Measurements from ENCODE around the gene MEIOSIN. TPM values are rescaled to one million over a fixed set of nuclear protein-coding genes. Genes with fewer than 3 reads are reported as not detected.

MEIOSIN gene
- total and polyA plus RNA-seq, 2 of the 13 experiments (the other 11 are each of a cell fraction or from before 2014, with no cell fraction given): not detected

DNA sequence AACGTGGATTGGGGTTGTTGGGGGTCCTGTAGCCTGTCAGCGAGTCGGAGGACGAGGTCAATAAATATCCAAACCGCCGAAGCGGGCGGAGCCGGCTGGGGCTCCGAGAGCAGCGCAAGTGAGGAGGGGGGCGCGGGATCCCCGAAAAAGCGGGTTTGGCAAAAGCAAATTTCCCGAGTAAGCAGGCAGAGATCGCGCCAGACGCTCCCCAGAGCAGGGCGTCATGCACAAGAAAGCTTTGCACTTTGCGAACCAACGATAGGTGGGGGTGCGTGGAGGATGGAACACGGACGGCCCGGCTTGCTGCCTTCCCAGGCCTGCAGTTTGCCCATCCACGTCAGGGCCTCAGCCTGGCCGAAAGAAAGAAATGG is 36.6 kb downstream of the MEIOSIN start (continued):
- TF ChIP-seq ZBTB34 (CRISPR knock-in tag; IDR thresholded peaks at IDR 0.05) (no peak), ZNF501 (CRISPR knock-in tag; IDR thresholded peaks at IDR 0.05) (no peak), SNRNP70 (IDR thresholded peaks at IDR 0.05; ENCODE audit: low read depth, low read length) (no peak), ASH2L (IDR thresholded peaks at IDR 0.05; ENCODE audit: insufficient read length, low read depth, low read length) (no peak), ZNF317 (CRISPR knock-in tag; IDR thresholded peaks at IDR 0.05) (no peak), ZNF441 (CRISPR knock-in tag; IDR thresholded peaks at IDR 0.05; ENCODE audit: borderline replicate concordance) (no peak), MTA3 (CRISPR knock-in tag; IDR thresholded peaks at IDR 0.05) (no peak), ZNF18 (CRISPR knock-in tag; IDR thresholded peaks at IDR 0.05; ENCODE audit: insufficient replicate concordance) (peak; percentile 17), ZNF556 (CRISPR knock-in tag; IDR thresholded peaks at IDR 0.05; ENCODE audit: borderline replicate concordance) (0 out of 2 replicates have a peak, but pooled peaks have one; percentile 3), TAF1 (CRISPR knock-in tag; IDR thresholded peaks at IDR 0.05) (no peak), ZNF776 (CRISPR knock-in tag; IDR thresholded peaks at IDR 0.05) (no peak), KAT7 (CRISPR knock-in tag; IDR thresholded peaks at IDR 0.05; ENCODE audit: borderline replicate concordance) (no peak)
- TF ChIP-seq, protein P1, sequence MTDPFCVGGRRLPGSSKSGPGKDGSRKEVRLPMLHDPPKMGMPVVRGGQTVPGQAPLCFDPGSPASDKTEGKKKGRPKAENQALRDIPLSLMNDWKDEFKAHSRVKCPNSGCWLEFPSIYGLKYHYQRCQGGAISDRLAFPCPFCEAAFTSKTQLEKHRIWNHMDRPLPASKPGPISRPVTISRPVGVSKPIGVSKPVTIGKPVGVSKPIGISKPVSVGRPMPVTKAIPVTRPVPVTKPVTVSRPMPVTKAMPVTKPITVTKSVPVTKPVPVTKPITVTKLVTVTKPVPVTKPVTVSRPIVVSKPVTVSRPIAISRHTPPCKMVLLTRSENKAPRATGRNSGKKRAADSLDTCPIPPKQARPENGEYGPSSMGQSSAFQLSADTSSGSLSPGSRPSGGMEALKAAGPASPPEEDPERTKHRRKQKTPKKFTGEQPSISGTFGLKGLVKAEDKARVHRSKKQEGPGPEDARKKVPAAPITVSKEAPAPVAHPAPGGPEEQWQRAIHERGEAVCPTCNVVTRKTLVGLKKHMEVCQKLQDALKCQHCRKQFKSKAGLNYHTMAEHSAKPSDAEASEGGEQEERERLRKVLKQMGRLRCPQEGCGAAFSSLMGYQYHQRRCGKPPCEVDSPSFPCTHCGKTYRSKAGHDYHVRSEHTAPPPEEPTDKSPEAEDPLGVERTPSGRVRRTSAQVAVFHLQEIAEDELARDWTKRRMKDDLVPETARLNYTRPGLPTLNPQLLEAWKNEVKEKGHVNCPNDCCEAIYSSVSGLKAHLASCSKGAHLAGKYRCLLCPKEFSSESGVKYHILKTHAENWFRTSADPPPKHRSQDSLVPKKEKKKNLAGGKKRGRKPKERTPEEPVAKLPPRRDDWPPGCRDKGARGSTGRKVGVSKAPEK (CRISPR knock-in tag; IDR thresholded peaks at IDR 0.05; ENCODE audit: borderline replicate concordance): 0 out of 2 replicates have a peak, but pooled peaks have one; percentile 53
- TF ChIP-seq, protein P2, sequence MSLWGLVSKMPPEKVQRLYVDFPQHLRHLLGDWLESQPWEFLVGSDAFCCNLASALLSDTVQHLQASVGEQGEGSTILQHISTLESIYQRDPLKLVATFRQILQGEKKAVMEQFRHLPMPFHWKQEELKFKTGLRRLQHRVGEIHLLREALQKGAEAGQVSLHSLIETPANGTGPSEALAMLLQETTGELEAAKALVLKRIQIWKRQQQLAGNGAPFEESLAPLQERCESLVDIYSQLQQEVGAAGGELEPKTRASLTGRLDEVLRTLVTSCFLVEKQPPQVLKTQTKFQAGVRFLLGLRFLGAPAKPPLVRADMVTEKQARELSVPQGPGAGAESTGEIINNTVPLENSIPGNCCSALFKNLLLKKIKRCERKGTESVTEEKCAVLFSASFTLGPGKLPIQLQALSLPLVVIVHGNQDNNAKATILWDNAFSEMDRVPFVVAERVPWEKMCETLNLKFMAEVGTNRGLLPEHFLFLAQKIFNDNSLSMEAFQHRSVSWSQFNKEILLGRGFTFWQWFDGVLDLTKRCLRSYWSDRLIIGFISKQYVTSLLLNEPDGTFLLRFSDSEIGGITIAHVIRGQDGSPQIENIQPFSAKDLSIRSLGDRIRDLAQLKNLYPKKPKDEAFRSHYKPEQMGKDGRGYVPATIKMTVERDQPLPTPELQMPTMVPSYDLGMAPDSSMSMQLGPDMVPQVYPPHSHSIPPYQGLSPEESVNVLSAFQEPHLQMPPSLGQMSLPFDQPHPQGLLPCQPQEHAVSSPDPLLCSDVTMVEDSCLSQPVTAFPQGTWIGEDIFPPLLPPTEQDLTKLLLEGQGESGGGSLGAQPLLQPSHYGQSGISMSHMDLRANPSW (CRISPR knock-in tag; IDR thresholded peaks at IDR 0.05; ENCODE audit: borderline replicate concordance): no peak
- TF ChIP-seq, protein P3, sequence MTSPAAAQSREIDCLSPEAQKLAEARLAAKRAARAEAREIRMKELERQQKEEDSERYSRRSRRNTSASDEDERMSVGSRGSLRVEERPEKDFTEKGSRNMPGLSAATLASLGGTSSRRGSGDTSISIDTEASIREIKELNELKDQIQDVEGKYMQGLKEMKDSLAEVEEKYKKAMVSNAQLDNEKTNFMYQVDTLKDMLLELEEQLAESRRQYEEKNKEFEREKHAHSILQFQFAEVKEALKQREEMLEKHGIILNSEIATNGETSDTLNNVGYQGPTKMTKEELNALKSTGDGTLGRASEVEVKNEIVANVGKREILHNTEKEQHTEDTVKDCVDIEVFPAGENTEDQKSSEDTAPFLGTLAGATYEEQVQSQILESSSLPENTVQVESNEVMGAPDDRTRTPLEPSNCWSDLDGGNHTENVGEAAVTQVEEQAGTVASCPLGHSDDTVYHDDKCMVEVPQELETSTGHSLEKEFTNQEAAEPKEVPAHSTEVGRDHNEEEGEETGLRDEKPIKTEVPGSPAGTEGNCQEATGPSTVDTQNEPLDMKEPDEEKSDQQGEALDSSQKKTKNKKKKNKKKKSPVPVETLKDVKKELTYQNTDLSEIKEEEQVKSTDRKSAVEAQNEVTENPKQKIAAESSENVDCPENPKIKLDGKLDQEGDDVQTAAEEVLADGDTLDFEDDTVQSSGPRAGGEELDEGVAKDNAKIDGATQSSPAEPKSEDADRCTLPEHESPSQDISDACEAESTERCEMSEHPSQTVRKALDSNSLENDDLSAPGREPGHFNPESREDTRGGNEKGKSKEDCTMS (CRISPR knock-in tag; conservative IDR thresholded peaks at IDR 0.05): no peak
- TF ChIP-seq, protein P4, sequence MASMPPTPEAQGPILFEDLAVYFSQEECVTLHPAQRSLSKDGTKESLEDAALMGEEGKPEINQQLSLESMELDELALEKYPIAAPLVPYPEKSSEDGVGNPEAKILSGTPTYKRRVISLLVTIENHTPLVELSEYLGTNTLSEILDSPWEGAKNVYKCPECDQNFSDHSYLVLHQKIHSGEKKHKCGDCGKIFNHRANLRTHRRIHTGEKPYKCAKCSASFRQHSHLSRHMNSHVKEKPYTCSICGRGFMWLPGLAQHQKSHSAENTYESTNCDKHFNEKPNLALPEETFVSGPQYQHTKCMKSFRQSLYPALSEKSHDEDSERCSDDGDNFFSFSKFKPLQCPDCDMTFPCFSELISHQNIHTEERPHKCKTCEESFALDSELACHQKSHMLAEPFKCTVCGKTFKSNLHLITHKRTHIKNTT (CRISPR knock-in tag; IDR thresholded peaks at IDR 0.05): no peak

Measured in HepG2 (cell line).